Panc1 (cell line): ENCODE data around the gene MARCKSL1. TPM values are rescaled to one million over a fixed set of nuclear protein-coding genes. Genes with fewer than 3 reads are reported as not detected.

Source experiments
- ATAC-seq: fragments of 200-7000 bp; cut with Tn5 transposase; 2 replicates; pipeline ENCODE4 v1.9.1; 2020; ENCODE audit warnings: mild to moderate bottlenecking, moderate library complexity
- BruUV-seq: library from RNA; stranded (reverse); fragments of 400-500 nt; replicated peaks from 2 replicates; lab custom pipeline; 2021; lab: Mats Ljungman, UMichigan
- CTCF ChIA-PET: fragments of 300-600 bp; sonication (Branson Sonifier 250); formaldehyde crosslinking; loops from one replicate; lab custom pipeline; 2022; ENCODE audit warnings: antibody characterized with exemption; lab: Charles Lee
- POLR2A ChIA-PET: fragments of 300-600 bp; sonication (Branson Sonifier 250); formaldehyde crosslinking; loops from one replicate; lab custom pipeline; 2022; ENCODE audit warnings: antibody characterized with exemption; lab: Charles Lee
- DNase-seq: peaks from one replicate; pipeline ENCODE4 v3.0.0-alpha.2; 2010; ENCODE audit warnings: low read depth, low spot score
- H3K27ac ChIP-seq: 2 replicates; pipeline ENCODE4 v1.5.1; 2011; ENCODE audit warnings: mild to moderate bottlenecking, low read length, inconsistent platforms
- H3K27me3 ChIP-seq: fragments of 200-500 bp; sonication (Bioruptor generic); 2 replicates; pipeline ENCODE4 v1.6.0; 2014; ENCODE audit warnings: low read length, inconsistent platforms; ENCODE audit not compliant: control insufficient read depth, insufficient read depth
- H3K36me3 ChIP-seq: fragments of 200-500 bp; sonication (Bioruptor generic); 2 replicates; pipeline ENCODE4 v1.5.1; 2014; ENCODE audit warnings: inconsistent platforms, mild to moderate bottlenecking, low read length, moderate library complexity; ENCODE audit not compliant: control insufficient read depth, insufficient read depth
- H3K4me1 ChIP-seq: 2 replicates; pipeline ENCODE4 v1.5.1; 2011; ENCODE audit warnings: inconsistent platforms, mild to moderate bottlenecking, low read length, moderate library complexity; ENCODE audit not compliant: control insufficient read depth, insufficient read depth
- H3K4me3 ChIP-seq, 2 experiments: 2 replicates each; pipeline ENCODE4 v1.5.1; 2011 to 2012; ENCODE audit warnings: low read depth in 2 of 2, low read length in 2 of 2, mild to moderate bottlenecking in 2 of 2, inconsistent platforms in 1 of 2, moderate library complexity in 1 of 2
- H3K9me3 ChIP-seq: fragments of 200-500 bp; sonication (Bioruptor generic); 2 replicates; pipeline ENCODE4 v1.5.1; 2014; ENCODE audit warnings: low read depth, mild to moderate bottlenecking, inconsistent platforms, low read length, moderate library complexity; ENCODE audit not compliant: control insufficient read depth, insufficient read depth
- CTCF ChIP-seq: fragments of 450-650 bp; IDR thresholded peaks from 2 replicates; pipeline ENCODE4 v1.5.1; 2017; ENCODE audit warnings: mild to moderate bottlenecking
- POLR2AphosphoS5 ChIP-seq: IDR thresholded peaks from 2 replicates; pipeline ENCODE4 v1.6.1; 2012; ENCODE audit warnings: mild to moderate bottlenecking, low read depth, low read length, moderate library complexity
- REST ChIP-seq, 2 experiments: IDR thresholded peaks; 2 replicates each; pipeline ENCODE4 v1.6.1; 2011 to 2012; ENCODE audit warnings: low read depth in 2 of 2, control low read depth in 1 of 2, low read length in 1 of 2, mild to moderate bottlenecking in 1 of 2, moderate library complexity in 1 of 2; ENCODE audit not compliant: insufficient read depth in 1 of 2
- SIN3A ChIP-seq: IDR thresholded peaks from 2 replicates; pipeline ENCODE4 v1.6.1; 2012; ENCODE audit warnings: low read depth, mild to moderate bottlenecking, low read length, moderate library complexity, borderline replicate concordance; ENCODE audit not compliant: insufficient read depth
- TCF7L2 ChIP-seq: IDR thresholded peaks from 2 replicates; pipeline ENCODE4 v1.6.1; 2011; ENCODE audit warnings: mild to moderate bottlenecking, low read depth, low read length, inconsistent platforms
- in situ Hi-C: cut with HindIII; loops from 2 replicates; pipeline ENCODE4 v1.10.0; 2016; ENCODE audit warnings: low sequenced_read_pairs, low pct_unique_long_range_greater_than_20kb
- intact Hi-C: fragments of 100-400 bp; cut with micrococcal nuclease; formaldehyde crosslinking; loops from one replicate; pipeline ENCODE4 v1.10.0; 2022; ENCODE audit not compliant: unreplicated experiment
- total RNA-seq: library from RNA; stranded (reverse); gene quantifications from one replicate; pipeline ENCODE4 v1.2.1, GENCODE V29; 2021; ENCODE audit not compliant: unreplicated experiment

MARCKSL1 gene
- total RNA-seq, 1 experiment from 2014 or later, result 176 TPM

- intact Hi-C loops, result no loop called here
Observed at GRCh38 chr1:32351399-32352238, 15.6 kb upstream of the MARCKSL1 start.

More at GRCh38 chr1:32351399-32352238, 15.6 kb upstream of the MARCKSL1 start:
- ATAC-seq, result peak; percentile 95
- H3K36me3 ChIP-seq, result no peaks in the 10 kb centered on the region
- POLR2A ChIA-PET, result interaction anchor here (0.6 kb wide), 2 partner anchors 8 to 152 kb away, joined by 3 to 5 read pairs; no protein-coding TSS in a partner anchor
- in situ Hi-C loops, result no loop called here
- BruUV-seq, result no TSS peak
- peak; percentile 69 for DNase-seq
- peak overlapping the region; percentile 62 to 64 for H3K4me3 ChIP-seq
- no peaks in the 10 kb centered on the region for H3K27me3 ChIP-seq
- TF ChIP-seq POLR2AphosphoS5 (peak; percentile 68), CTCF (no peak), REST (IDR thresholded peaks at IDR 0.05; ENCODE audit: insufficient read depth in 1 of 2, low read depth in 2 of 2, low read length in 1 of 2) (no peak), SIN3A (peak; percentile 68; the same call in 1 of the 2 replicates), TCF7L2 (no peak)
- H3K27ac ChIP-seq, result peak overlapping the region; percentile 81
- CTCF ChIA-PET, result interaction anchor here (0.6 kb wide), 1 partner anchor 14 kb away, joined by 7 read pairs; no protein-coding TSS in a partner anchor
- peaks cover 9% of the 10 kb centered on the region; the same call in 1 of the 2 replicates for H3K4me1 ChIP-seq
- H3K9me3 ChIP-seq, result no peaks in the 10 kb centered on the region
